Measurements from ENCODE around the gene RNF224. TPM values are rescaled to one million over a fixed set of nuclear protein-coding genes. Genes with fewer than 3 reads are reported as not detected.

The RNF224 gene
- total RNA-seq, 6 experiments from 2014 or later = not detected

DNA sequence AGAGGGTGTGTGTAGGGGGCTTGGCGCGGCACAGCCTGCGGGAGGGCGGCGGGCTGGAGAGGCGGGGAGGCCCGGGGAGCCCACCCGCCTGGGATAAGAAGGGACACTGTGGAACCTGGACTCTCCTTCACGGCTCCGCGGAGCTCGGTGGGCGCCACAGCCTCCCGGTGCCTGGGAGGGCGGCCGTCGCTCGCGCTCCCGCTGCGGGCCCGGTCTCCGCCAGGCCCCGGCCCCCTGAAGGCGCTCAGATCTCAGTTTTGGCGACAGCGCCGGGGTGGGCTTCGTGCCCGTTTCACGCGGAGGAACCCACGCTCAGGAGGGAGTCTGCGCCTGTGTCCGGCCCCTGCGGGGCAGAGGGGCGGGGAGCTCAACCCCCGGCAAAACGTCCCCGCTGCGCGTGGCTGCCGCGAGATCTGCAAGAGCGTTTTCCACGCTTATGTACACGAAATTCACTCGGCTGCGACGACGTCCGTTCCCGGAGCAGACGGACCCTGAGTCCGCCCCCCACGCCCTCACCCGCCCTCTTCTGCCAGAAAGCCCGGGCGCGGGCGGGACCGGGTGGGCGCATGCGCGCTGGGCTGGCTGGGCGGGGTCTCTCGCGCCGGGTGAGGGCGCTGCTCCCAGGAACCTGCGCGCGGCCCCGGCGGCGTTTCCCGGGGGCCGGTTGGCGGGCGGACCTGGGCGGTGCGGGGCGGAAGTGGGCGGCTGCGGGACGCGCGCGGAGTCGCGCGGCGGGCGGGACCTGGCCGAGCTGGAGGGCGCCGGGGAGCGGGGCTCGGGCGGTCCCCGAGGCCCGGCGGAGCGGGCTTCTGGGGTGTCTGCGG, 27.5 kb downstream of the RNF224 start, which contains the start of gene NELFB:
Gene NELFB (plus strand): TSS at position 704 of the 824 bp plus-strand sequence.
- Histone ChIP-seq H3K27ac (peak within 1 kb of the TSS; percentile 36 to 70 (median 60)), H3K4me3 (peak within 1 kb of the TSS; percentile 97 to 100 (median 98)), H3K27me3 (no peaks in the 10 kb centered on the region), H3K4me1 (peaks cover 0 to 16% (median 3%) of the 10 kb centered on the region in 4 donors), H3K36me3 (peaks cover 0 to 19% (median 0%) of the 10 kb centered on the region in 4 donors), H3K9me3 (no peaks in the 10 kb centered on the region)
- DNase-seq (peak; percentile 94 to 96 (median 95)), ATAC-seq (peak; percentile 81 to 90 (median 86))
- TF ChIP-seq CTCF (IDR thresholded peaks at IDR 0.05) (peak in 1 of 4 donors; percentile 20), POLR2A (IDR thresholded peaks at IDR 0.05) (peak; percentile 71)
- WGBS (ENCODE audit: insufficient coverage, low coverage, low lambda C conversion rate, missing lambda C conversion rate) = 0% methylated on average over 30 of the region's 105 CpGs
- intact Hi-C loops (cut with DNase I) = no loop called here

- H3K4me1 ChIP-seq = peaks cover 0 to 16% (median 3%) of the 10 kb centered on the region in 4 donors
- peak overlapping the region; percentile 36 to 70 (median 54) for H3K27ac ChIP-seq
- peaks cover 0 to 19% (median 0%) of the 10 kb centered on the region in 4 donors for H3K36me3 ChIP-seq
- TF ChIP-seq POLR2A (IDR thresholded peaks at IDR 0.05) (no peak), CTCF (IDR thresholded peaks at IDR 0.05) (no peak)
- intact Hi-C loops (cut with DNase I) = no loop called here
- no peaks in the 10 kb centered on the region for H3K9me3 ChIP-seq
- WGBS (ENCODE audit: insufficient coverage, low coverage, low lambda C conversion rate, missing lambda C conversion rate) = 3% methylated on average over 12 of the region's 51 CpGs
- ATAC-seq = peak in 3 of 4 donors; percentile 8 to 20 (median 14)
- peak overlapping the region; percentile 97 to 100 (median 98) for H3K4me3 ChIP-seq
- H3K27me3 ChIP-seq = no peaks in the 10 kb centered on the region
- DNase-seq = peak in 1 of 3 donors; percentile 73
Observed at GRCh38 chr9:137255448-137256114, 28.3 kb downstream of the RNF224 start.

DNA sequence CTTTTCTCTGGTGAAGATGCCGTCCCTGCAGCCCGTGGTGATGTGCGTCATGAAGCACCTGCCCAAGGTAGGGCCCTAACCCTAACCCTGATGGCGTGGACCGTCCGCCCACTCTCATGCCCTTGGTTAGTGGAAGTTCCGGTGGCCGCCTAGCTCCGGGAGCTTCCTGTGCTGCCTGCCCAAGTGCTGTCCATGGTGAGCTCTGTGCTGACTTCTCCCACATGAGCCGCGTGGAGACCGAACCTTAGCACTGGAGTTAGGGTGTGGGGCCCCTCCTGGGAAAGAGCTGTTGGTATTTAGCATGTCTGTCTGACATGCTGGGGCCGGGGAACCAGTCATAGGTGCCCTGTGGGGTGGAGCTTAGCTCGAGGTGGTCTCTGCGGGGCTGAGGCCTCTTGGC, 29.1 kb downstream of the RNF224 start:
- H3K4me1 ChIP-seq = peaks cover 0 to 16% (median 3%) of the 10 kb centered on the region in 4 donors
- no peak for ATAC-seq
- intact Hi-C loops (cut with DNase I) = no loop called here
- DNase-seq = no peak
- TF ChIP-seq POLR2A (IDR thresholded peaks at IDR 0.05) (no peak), CTCF (IDR thresholded peaks at IDR 0.05) (no peak)
- peaks cover 0 to 19% (median 0%) of the 10 kb centered on the region in 4 donors for H3K36me3 ChIP-seq
- no peaks in the 10 kb centered on the region for H3K27me3 ChIP-seq
- H3K4me3 ChIP-seq = peak overlapping the region in 2 of 3 donors; percentile 97 to 100
- H3K27ac ChIP-seq = no peak overlapping the region
- WGBS (ENCODE audit: insufficient coverage, low coverage, low lambda C conversion rate, missing lambda C conversion rate) = 79% methylated on average over 7 of the region's 15 CpGs
- H3K9me3 ChIP-seq = no peaks in the 10 kb centered on the region

DNA sequence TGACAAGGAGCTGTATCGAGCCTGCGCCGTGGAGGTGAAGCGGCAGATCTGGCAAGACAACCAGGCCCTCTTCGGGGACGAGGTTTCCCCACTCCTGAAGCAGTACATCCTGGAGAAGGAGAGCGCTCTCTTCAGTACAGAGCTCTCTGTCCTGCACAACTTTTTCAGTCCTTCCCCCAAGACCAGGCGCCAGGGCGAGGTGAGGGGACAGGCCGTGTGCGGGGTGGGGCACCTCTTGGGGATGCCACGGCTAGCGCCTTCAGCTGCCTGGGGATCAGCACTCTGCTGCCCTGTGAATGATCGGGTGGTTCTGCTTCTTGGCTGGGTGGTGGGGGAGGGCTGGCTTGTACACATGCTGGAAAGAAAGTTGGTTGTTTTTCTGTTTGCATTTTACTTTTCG, 29.6 kb downstream of the RNF224 start:
- DNase-seq (no peak), ATAC-seq (no peak)
- 78% methylated on average over 4 of the region's 15 CpGs for WGBS (ENCODE audit: insufficient coverage, low coverage, low lambda C conversion rate, missing lambda C conversion rate)
- Histone ChIP-seq H3K36me3 (peaks cover 0 to 19% (median 0%) of the 10 kb centered on the region in 4 donors), H3K27ac (no peak overlapping the region), H3K27me3 (no peaks in the 10 kb centered on the region), H3K4me3 (no peak overlapping the region), H3K9me3 (no peaks in the 10 kb centered on the region), H3K4me1 (peaks cover 0 to 16% (median 3%) of the 10 kb centered on the region in 4 donors)
- TF ChIP-seq CTCF (IDR thresholded peaks at IDR 0.05) = no peak
- no peak for TF ChIP-seq POLR2A (IDR thresholded peaks at IDR 0.05)
- intact Hi-C loops (cut with DNase I) = no loop called here
